HG03066 (cell line): ENCODE results near the gene ALOX5AP.

Experiments used
- ATAC-seq: cut with Tn5 transposase; IDR thresholded peaks from one replicate; pipeline ENCODE4 v1.9.1; 2021; ENCODE audit warnings: low read depth; ENCODE audit not compliant: unreplicated experiment

The ALOX5AP gene

GRCh38 chr13:30753030-30753616, 17.8 kb downstream of the ALOX5AP start:
- no peak for ATAC-seq

DNA sequence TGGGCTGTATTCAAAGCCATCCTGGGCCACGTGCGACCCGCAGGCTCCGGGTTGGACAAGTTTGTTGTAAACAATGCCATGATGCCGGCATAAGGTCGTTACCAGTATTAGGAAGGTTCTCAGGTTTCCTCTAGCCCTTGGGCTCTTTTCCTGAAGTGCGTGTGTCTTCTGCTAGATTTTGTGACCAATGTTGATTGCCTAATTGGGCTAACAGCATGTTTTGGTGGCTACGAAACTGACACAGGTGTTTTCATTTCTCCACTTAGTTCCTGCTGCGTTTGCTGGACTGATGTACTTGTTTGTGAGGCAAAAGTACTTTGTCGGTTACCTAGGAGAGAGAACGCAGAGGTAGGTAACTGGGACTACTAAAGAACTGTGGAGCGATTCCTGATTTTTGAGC, 20.3 kb downstream of the ALOX5AP start:
- no peak for ATAC-seq

GRCh38 chr13:30757026-30757742, 21.8 kb downstream of the ALOX5AP start:
- no peak for ATAC-seq

GRCh38 chr13:30759748-30760147, 24.4 kb downstream of the ALOX5AP start:
- no peak for ATAC-seq

- no peak for ATAC-seq
Measured at GRCh38 chr13:30762643-30763042, 27.3 kb downstream of the ALOX5AP start.

GRCh38 chr13:30763786-30764413, 28.6 kb downstream of the ALOX5AP start:
- no peak for ATAC-seq

DNA sequence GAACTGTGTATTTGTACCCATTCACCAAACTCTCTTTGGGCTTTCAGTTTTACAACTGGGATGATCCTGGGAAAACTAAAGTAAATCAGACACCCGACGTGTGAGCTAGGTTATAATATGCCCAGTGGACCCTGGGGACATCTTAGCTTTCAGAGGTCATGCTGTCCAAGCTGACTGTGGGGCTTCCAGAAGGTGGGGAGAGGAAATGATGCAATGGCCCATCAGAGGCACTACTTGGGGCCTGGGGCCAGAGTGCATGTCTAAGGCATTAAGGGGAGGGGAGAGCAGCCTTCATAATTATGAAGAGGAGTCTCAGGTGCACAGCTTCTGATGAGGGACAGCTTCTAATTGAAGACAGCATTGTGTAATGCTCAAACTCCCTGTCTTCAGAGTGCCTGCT, 30.9 kb downstream of the ALOX5AP start:
- no peak for ATAC-seq

GRCh38 chr13:30770929-30771328, 35.6 kb downstream of the ALOX5AP start:
- ATAC-seq: no peak

GRCh38 chr13:30773561-30773960, 38.2 kb downstream of the ALOX5AP start:
- ATAC-seq: no peak

GRCh38 chr13:30774214-30774730, 38.9 kb downstream of the ALOX5AP start:
- no peak for ATAC-seq

DNA sequence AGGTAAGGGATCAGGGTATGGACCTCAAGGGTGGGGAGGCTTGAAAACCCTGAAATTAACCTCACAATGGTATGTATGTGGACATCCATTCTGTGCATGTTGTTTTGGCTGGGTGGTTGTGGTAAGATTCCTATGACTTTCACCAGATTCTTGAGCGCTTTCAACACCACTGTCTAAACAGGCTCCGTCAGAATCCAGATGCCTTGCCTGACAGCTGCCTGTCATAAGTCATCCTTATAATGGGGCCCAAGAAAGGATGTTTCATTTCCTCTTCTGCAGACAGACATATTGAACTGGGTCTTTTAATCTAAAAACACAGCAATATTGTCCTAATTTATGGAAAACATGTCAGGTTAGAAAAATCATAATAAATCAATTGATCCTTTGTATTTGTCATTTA, 41.3 kb downstream of the ALOX5AP start:
- no peak for ATAC-seq

DNA sequence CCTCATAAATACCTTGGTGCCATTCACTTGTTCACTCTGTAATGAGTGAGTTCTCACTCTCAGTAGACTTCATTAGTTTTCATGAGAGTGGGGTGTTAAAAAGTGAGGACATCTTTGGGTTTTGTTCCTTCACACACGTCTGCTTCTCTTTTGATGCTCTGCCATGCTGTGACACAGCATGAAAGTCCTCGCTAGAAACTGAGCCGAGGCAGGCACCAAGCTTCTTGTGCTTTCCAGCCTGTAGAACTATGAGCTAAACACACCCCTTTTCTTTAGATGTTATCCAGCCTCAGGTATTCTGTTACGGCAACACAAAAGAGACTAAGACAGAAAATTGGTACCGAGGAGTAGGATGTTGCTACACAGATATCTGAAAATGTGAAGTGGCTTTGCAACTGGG, 43.7 kb downstream of the ALOX5AP start:
- no peak for ATAC-seq

- ATAC-seq: no peak
Measured at GRCh38 chr13:30779608-30780007, 44.3 kb downstream of the ALOX5AP start.

DNA sequence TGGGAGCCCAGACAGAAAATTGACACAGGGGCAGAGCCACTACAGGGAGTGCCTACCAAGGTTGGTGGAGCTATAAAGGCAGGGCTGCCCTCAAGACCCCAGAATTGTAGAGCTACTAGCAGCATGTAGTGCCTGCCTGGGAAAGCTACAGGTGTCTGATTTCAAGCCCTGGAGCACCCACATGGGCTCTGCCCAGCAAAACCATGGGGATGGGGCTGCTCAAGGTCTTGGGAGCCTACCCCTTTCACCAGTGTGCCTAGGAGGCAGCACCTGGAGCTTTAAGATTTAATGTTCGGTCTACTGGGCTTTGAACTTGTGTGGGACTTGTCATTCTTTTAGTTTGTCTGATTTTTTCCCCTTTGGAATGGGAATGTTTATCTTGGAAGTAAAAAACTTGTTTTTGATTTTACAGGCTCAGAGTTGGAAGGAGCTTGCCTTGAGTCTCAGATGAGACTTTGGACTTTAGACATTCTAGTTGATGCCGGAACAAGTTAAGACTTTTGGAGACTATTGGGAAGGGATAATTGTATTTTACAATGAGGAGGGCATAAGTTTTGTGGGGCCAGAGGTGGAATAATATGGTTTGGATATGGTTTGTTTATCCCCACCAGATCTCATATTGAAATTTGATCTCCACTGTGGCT, 45.1 kb downstream of the ALOX5AP start:
- ATAC-seq: no peak

GRCh38 chr13:30785191-30785850, 50.0 kb downstream of the ALOX5AP start:
- ATAC-seq: no peak

DNA sequence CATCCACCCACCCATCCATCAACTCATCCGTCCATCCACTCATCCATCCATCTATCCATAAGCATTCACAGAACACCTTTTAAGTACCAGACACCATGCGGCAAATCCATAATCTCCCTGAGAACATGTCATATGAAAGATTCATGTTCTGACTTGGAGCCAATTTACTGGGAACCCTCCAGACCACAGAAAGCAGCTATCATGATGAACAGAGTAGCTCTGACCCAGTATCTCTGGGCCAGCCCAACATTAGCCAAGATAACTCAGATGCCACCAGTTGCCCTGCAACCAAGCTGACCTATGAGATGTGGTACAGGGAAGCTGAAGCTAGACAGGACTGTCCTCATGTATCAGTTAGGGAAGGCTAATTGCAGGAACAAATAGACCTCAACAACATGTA, 51.3 kb downstream of the ALOX5AP start:
- ATAC-seq: no peak

DNA sequence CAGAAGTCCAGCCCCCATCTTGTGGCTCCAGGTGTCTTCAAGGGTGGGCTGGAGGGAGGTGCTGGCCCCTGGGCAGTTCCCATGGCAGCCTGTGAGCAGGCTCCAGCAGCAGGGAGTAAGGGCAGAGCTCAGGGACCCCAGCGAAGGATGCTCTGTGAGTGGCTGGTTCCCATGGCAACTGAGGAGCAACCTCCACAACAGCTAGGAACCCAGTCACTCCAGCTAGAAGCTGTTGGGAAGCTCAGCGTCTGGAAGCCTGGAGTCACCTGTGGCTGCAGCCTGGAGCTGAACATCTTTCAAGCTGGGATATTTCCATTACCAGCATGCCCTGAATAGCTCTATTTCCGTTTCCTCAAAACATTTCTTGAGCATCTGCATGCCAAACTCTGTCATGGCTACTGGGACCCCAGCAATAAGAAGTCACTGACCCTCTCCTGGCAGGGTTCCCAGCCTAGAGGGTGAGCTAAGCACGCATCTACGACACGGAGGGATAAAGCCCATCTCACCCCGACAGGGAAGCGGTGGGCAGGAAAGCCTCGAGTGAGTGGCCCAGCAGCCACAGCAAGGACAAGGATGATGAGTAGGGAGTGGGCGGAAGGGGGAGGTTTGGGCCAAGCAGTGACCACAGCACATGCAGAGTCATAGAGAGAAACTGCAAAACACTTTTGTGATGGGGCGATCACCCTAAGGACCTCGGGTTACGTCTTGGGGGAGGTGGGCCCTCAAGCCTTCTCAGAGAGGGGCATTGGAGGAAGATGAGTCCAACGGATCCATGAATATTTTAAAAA, 52.6 kb downstream of the ALOX5AP start:
- no peak for ATAC-seq

DNA sequence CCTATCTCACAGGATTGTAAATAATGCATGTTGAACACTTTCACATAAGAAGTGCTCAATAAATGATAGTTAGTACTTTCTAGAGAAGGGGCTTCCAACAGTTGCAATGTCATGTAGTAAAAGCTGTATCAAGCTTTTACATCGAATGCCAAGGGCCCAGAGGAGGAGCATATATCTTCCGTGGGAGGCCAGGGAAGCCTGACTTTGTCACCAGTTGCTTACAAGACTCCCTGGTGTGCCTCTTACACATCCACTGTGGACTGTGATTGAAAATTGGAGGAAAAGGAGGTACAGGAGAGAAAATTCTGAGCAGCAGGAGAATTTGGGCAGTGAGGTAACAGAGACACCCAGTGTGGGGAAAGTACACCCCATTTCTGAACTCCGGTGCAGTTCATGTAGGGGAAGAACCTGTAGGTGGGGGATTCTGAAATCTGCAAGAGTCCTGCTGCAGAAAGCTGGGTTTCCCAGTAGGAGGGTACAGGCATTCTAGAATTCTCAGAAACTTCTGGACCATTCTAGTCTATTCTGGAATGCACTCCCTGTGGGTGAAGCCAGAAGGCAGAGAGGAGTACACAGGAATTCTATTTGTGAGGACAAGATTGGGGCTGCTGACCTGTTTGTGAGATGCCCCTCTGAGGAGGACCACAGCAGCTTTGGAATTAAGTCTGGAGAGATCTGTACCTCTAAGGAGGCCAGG, 54.0 kb downstream of the ALOX5AP start:
- ATAC-seq: no peak

- ATAC-seq: no peak
Measured at GRCh38 chr13:30790592-30790991, 55.2 kb downstream of the ALOX5AP start.
